B cell (primary cell): ENCODE results near the gene NAPB. TPM values are rescaled to one million over a fixed set of nuclear protein-coding genes. Genes with fewer than 3 reads are reported as not detected.

ENCODE experiments used
- ATAC-seq: fragments of 200-7000 bp; cut with Tn5 transposase; one replicate; pipeline ENCODE4 v1.10.0; 2021; ENCODE audit warnings: low read depth, mild to moderate bottlenecking, moderate number of reproducible peaks, moderate library complexity
- CTCF ChIA-PET: fragments of 350-600 bp; sonication (Branson Sonifier 250); formaldehyde crosslinking; loops from one replicate; lab custom pipeline; 2021; ENCODE audit warnings: antibody characterized with exemption, inconsistent platforms; lab: Charles Lee
- POLR2A ChIA-PET: fragments of 350-600 bp; sonication (Branson Sonifier 250); formaldehyde crosslinking; loops from one replicate; lab custom pipeline; 2021; ENCODE audit warnings: antibody characterized with exemption; lab: Charles Lee
- DNase-seq: peaks from one replicate; pipeline ENCODE4 v3.0.0; 2013
- H2AFZ ChIP-seq: 2 replicates; pipeline ENCODE4 v1.6.1; 2012; ENCODE audit warnings: mild to moderate bottlenecking, low read depth, low read length; ENCODE audit not compliant: insufficient read depth, poor library complexity, severe bottlenecking
- H3K27ac ChIP-seq, 2 donors: 1 replicate in 1 of 2; 2 replicates in 1 of 2; pipeline ENCODE4 v1.5.1; 2012 to 2013; ENCODE audit warnings: low read length in 2 of 2, mild to moderate bottlenecking in 2 of 2, moderate library complexity in 1 of 2
- H3K27me3 ChIP-seq, 4 experiments: fragments of 200-600 bp in 1 of 4; sonication (generic) in 1 of 4; replicated peaks in 1 of 4; 1 replicate in 2 of 4; 2 replicates in 2 of 4; pipeline versions ENCODE4 v1.6.1 to v1.7.0; 2013 to 2016; ENCODE audit warnings: low read length in 3 of 4, mild to moderate bottlenecking in 2 of 4, mixed read lengths in 1 of 4, moderate library complexity in 1 of 4; ENCODE audit not compliant: insufficient read depth in 4 of 4, control insufficient read depth in 3 of 4; ENCODE audit errors: control extremely low read depth in 1 of 4
- H3K36me3 ChIP-seq, 2 experiments: replicated peaks in 1 of 2; 1 replicate in 1 of 2; 2 replicates in 1 of 2; pipeline versions ENCODE4 v1.6.1 to v1.7.1; 2013; ENCODE audit warnings: low read length in 1 of 2; ENCODE audit not compliant: insufficient read depth in 2 of 2, control insufficient read depth in 1 of 2; ENCODE audit errors: control extremely low read depth in 1 of 2, extremely low read depth in 1 of 2
- H3K4me1 ChIP-seq, 2 donors: fragments of 200-600 bp in 1 of 2; sonication (generic) in 1 of 2; 1 replicate in 1 of 2; 2 replicates in 1 of 2; pipeline versions ENCODE4 v1.5.1 to v1.6.1; 2013 to 2017; ENCODE audit warnings: low read length in 2 of 2; ENCODE audit not compliant: control insufficient read depth in 2 of 2, insufficient read depth in 2 of 2
- H3K4me2 ChIP-seq: replicated peaks from 2 replicates; pipeline ENCODE3; 2012; ENCODE audit warnings: mild to moderate bottlenecking, low read depth, low read length; ENCODE audit not compliant: poor library complexity, severe bottlenecking
- H3K4me3 ChIP-seq, 5 experiments: fragments of 200-600 bp in 1 of 5; sonication (generic) in 1 of 5; 1 replicate in 3 of 5; 2 replicates in 2 of 5; pipeline versions ENCODE4 v1.5.1 to v1.7.0; 2011 to 2016; ENCODE audit warnings: low read length in 4 of 5, mild to moderate bottlenecking in 4 of 5, low read depth in 2 of 5, control low read depth in 1 of 5, moderate library complexity in 1 of 5; ENCODE audit not compliant: insufficient read depth in 1 of 5; ENCODE audit errors: control extremely low read depth in 1 of 5, extremely low read depth in 1 of 5
- H3K79me2 ChIP-seq: fragments of 200-600 bp; sonication (generic); one replicate; pipeline ENCODE4 v1.6.0; 2016; ENCODE audit warnings: low read length; ENCODE audit not compliant: control insufficient read depth, insufficient read depth
- H3K9ac ChIP-seq: fragments of 200-600 bp; sonication (generic); 2 replicates; pipeline ENCODE4 v1.6.1; 2017; ENCODE audit warnings: mild to moderate bottlenecking, low read length, moderate library complexity
- H3K9me3 ChIP-seq, 3 donors: one replicate each; pipeline versions ENCODE4 v1.6.1 to v1.7.1; 2013; ENCODE audit warnings: low read length in 2 of 3; ENCODE audit not compliant: control insufficient read depth in 2 of 3, insufficient read depth in 1 of 3; ENCODE audit errors: control extremely low read depth in 1 of 3
- H4K20me1 ChIP-seq: 2 replicates; pipeline ENCODE4 v1.6.0; 2012; ENCODE audit warnings: mild to moderate bottlenecking, low read length; ENCODE audit not compliant: insufficient read depth, control insufficient read depth, poor library complexity, severe bottlenecking
- H3K27ac Mint-ChIP-seq: one replicate; pipeline ENCODE4 v1.8.0; 2021; ENCODE audit warnings: mixed read lengths
- H3K27me3 Mint-ChIP-seq: one replicate; pipeline ENCODE4 v1.8.0; 2021; ENCODE audit warnings: mixed read lengths
- H3K4me1 Mint-ChIP-seq: one replicate; pipeline ENCODE4 v1.8.0; 2021; ENCODE audit warnings: mixed read lengths
- H3K4me3 Mint-ChIP-seq: one replicate; pipeline ENCODE4 v1.8.0; 2021; ENCODE audit warnings: mixed read lengths
- H3K9me3 Mint-ChIP-seq: one replicate; pipeline ENCODE4 v1.8.0; 2022; ENCODE audit warnings: mixed read lengths; ENCODE audit not compliant: insufficient read depth
- CTCF ChIP-seq: fragments of 200-600 bp; IDR thresholded peaks from one replicate; pipeline ENCODE4 v1.8.0; 2022; ENCODE audit warnings: antibody characterized with exemption, mild to moderate bottlenecking
- EZH2 ChIP-seq: IDR thresholded peaks from 2 replicates; pipeline ENCODE4 v1.6.1; 2012; ENCODE audit warnings: borderline replicate concordance, low read depth, mild to moderate bottlenecking, moderate library complexity, low read length; ENCODE audit not compliant: insufficient read depth, poor library complexity, severe bottlenecking
- WGBS: methylation state at CpG from one replicate; pipeline ENCODE4 v1.1.5; 2013; ENCODE audit warnings: missing lambda C conversion rate; ENCODE audit not compliant: insufficient coverage; 5-methylcytosine and 5-hydroxymethylcytosine counted together
- intact Hi-C: fragments of 100-400 bp; cut with micrococcal nuclease; formaldehyde crosslinking; loops from one replicate; pipeline ENCODE4 v1.10.0; 2022
- polyA plus RNA-seq: library from polyadenylated mRNA; depleted of rRNA; stranded (reverse); fragments of >200 nt; gene quantifications from 2 replicates; pipeline ENCODE4 v1.2.3, GENCODE V29; 2012
- total RNA-seq, 2 donors: library from RNA; stranded (reverse); fragments of 120-200 nt in 1 of 2; gene quantifications; 1 replicate in 1 of 2; 2 replicates in 1 of 2; pipeline versions ENCODE4 v1.2.3 to v1.2.4, GENCODE V29; 2013 to 2022

The NAPB gene
- total and polyA plus RNA-seq, 2 donors (not counting 1 experiment from before 2014, with no cell fraction given) = 4.1 to 13.0 TPM

- H3K4me2 ChIP-seq = no peak overlapping the region
- H2AFZ ChIP-seq = no peak overlapping the region
- Mint-ChIP-seq H3K9me3 (no peaks in the 10 kb centered on the region), H3K27me3 (no peaks in the 10 kb centered on the region), H3K4me1 (peaks cover 1% of the 10 kb centered on the region), H3K27ac (no peak overlapping the region), H3K4me3 (no peak overlapping the region)
- no peaks in the 10 kb centered on the region for H3K27me3 ChIP-seq
- H4K20me1 ChIP-seq = peaks cover 6% of the 10 kb centered on the region
- no peak for TF ChIP-seq EZH2
- TF ChIP-seq CTCF = no peak
- peaks cover 3 to 13% of the 10 kb centered on the region in 2 experiments for H3K36me3 ChIP-seq
- intact Hi-C loops = no loop called here
- no peak overlapping the region for H3K27ac ChIP-seq
- WGBS = 100% methylated on average over 5 of the region's 5 CpGs
- no peaks in the 10 kb centered on the region for H3K4me1 ChIP-seq
- no peak for ATAC-seq
- ChIA-PET CTCF (no interaction called here), POLR2A (no interaction called here)
- no peak overlapping the region for H3K9ac ChIP-seq
- peaks cover 24% of the 10 kb centered on the region for H3K79me2 ChIP-seq
- DNase-seq = no peak
- no peaks in the 10 kb centered on the region for H3K9me3 ChIP-seq
- H3K4me3 ChIP-seq = no peak overlapping the region
Observed at GRCh38 chr20:23401051-23401450, 20.2 kb downstream of the NAPB start.

- Histone ChIP-seq H3K4me2 (no peak overlapping the region), H3K36me3 (peaks cover 3 to 15% of the 10 kb centered on the region in 2 experiments), H3K79me2 (peaks cover 11% of the 10 kb centered on the region), H3K27me3 (no peaks in the 10 kb centered on the region), H3K9me3 (no peaks in the 10 kb centered on the region), H2AFZ (no peak overlapping the region), H3K27ac (no peak overlapping the region), H3K4me1 (no peaks in the 10 kb centered on the region), H4K20me1 (peaks cover 4% of the 10 kb centered on the region), H3K4me3 (no peak overlapping the region), H3K9ac (no peak overlapping the region)
- 63% methylated on average over 6 of the region's 6 CpGs for WGBS
- ATAC-seq = no peak
- TF ChIP-seq EZH2 = no peak
- no peak for TF ChIP-seq CTCF
- no peak for DNase-seq
- Mint-ChIP-seq H3K9me3 (no peaks in the 10 kb centered on the region), H3K4me1 (no peaks in the 10 kb centered on the region), H3K27ac (no peak overlapping the region), H3K4me3 (no peak overlapping the region), H3K27me3 (no peaks in the 10 kb centered on the region)
- POLR2A ChIA-PET = no interaction called here
- intact Hi-C loops = no loop called here
- CTCF ChIA-PET = interaction anchor here (1.5 kb wide), 1 partner anchor 50 kb away, joined by 5 read pairs; no protein-coding TSS in a partner anchor
Observed at GRCh38 chr20:23399568-23400241, 21.6 kb downstream of the NAPB start.
